Endodermal cell (in vitro differentiated cells): ENCODE data around the gene ATP8B4. TPM values are rescaled to one million over a fixed set of nuclear protein-coding genes. Genes with fewer than 3 reads are reported as not detected.

Experiments
- DNase-seq: peaks from one replicate; pipeline ENCODE4 v3.0.0-alpha.2; 2017
- H3K27ac ChIP-seq: 2 replicates; pipeline ENCODE4 v1.5.1; 2013; ENCODE audit warnings: mild to moderate bottlenecking, low read depth, low read length, moderate library complexity
- H3K27me3 ChIP-seq: 2 replicates; pipeline ENCODE4 v1.6.1; 2013; ENCODE audit warnings: mild to moderate bottlenecking, low read length, moderate library complexity; ENCODE audit not compliant: insufficient read depth, control insufficient read depth, poor library complexity, severe bottlenecking
- H3K36me3 ChIP-seq: 2 replicates; pipeline ENCODE4 v1.7.0; 2013; ENCODE audit warnings: mild to moderate bottlenecking, low read length, moderate library complexity; ENCODE audit not compliant: control insufficient read depth, insufficient read depth
- H3K4me1 ChIP-seq: one replicate; pipeline ENCODE4 v1.7.0; 2013; ENCODE audit warnings: low read length; ENCODE audit not compliant: control insufficient read depth, insufficient read depth
- H3K4me3 ChIP-seq: 2 replicates; pipeline ENCODE4 v1.5.1; 2013; ENCODE audit warnings: mild to moderate bottlenecking, low read length, moderate library complexity
- H3K9ac ChIP-seq: 2 replicates; pipeline ENCODE4 v1.6.1; 2013; ENCODE audit warnings: mild to moderate bottlenecking, low read length, moderate library complexity; ENCODE audit not compliant: poor library complexity, severe bottlenecking; ENCODE audit errors: extremely low read depth
- H3K9me3 ChIP-seq: 2 replicates; pipeline ENCODE4 v1.6.1; 2013; ENCODE audit warnings: mild to moderate bottlenecking, low read length, moderate library complexity; ENCODE audit not compliant: control insufficient read depth
- H3K27ac Mint-ChIP-seq: 2 replicates; pipeline ENCODE4 v1.8.0; 2020; ENCODE audit warnings: mixed read lengths
- H3K27me3 Mint-ChIP-seq: 2 replicates; pipeline ENCODE4 v1.8.0; 2021; ENCODE audit warnings: mild to moderate bottlenecking, mixed read lengths; ENCODE audit not compliant: insufficient read depth
- H3K36me3 Mint-ChIP-seq: 2 replicates; pipeline ENCODE4 v1.8.0; 2020; ENCODE audit warnings: low read depth, mixed read lengths
- H3K4me1 Mint-ChIP-seq: 2 replicates; pipeline ENCODE4 v1.8.0; 2020; ENCODE audit warnings: mixed read lengths
- H3K4me3 Mint-ChIP-seq: 2 replicates; pipeline ENCODE4 v1.8.0; 2020; ENCODE audit warnings: mild to moderate bottlenecking, moderate library complexity, mixed read lengths
- H3K9me3 Mint-ChIP-seq: 2 replicates; pipeline ENCODE4 v1.8.0; 2020; ENCODE audit warnings: mild to moderate bottlenecking, mixed read lengths
- CTCF ChIP-seq: fragments of 200-600 bp; sonication (generic); conservative IDR thresholded peaks from 2 replicates; pipeline ENCODE4 v1.5.0; 2021; ENCODE audit warnings: antibody characterized with exemption, mild to moderate bottlenecking
- WGBS, 2 experiments: methylation state at CpG; one replicate each; pipeline versions ENCODE4 v1.1.5 to v1.1.7; 2013; ENCODE audit warnings: missing lambda C conversion rate in 2 of 2, mixed read lengths in 1 of 2; ENCODE audit not compliant: insufficient coverage in 1 of 2, insufficient read length in 1 of 2; 5-methylcytosine and 5-hydroxymethylcytosine counted together
- total RNA-seq, 2 donors: library from RNA; stranded (reverse); fragmentation: NEBNext Ultra II Directional in 1 of 2; extraction: Animal tissue kit (Norgen Biotek cat#: 25700) in 1 of 2; gene quantifications; 2 replicates in 1 of 2; 3 replicates in 1 of 2; pipeline ENCODE4 v1.2.1, GENCODE V29; 2021

The ATP8B4 gene
- total RNA-seq, 2 donors from 2014 or later = 0.64 to 0.95 TPM

DNA sequence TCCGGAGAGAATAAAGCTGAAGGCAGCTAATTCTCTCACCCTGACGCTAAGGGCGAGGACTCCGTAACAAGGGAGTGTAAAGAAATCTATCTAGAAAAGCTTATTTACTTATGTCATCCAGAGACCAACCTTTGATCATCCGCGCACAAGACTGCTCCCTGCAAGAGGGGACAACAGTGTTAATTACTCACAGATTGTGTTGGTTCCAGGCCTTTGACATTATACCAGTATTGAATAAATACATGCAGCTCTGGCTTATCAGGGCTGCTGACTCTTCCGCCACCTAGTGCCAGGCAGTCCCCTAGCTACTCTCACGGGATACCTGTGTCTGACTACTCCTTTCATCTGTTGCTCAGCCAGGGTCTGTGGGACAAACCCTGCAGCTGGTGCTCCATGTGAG lies 286.5 kb downstream of the ATP8B4 start:
- Histone ChIP-seq H3K9me3 (peaks cover 7% of the 10 kb centered on the region), H3K27me3 (no peaks in the 10 kb centered on the region), H3K36me3 (no peaks in the 10 kb centered on the region), H3K4me1 (no peaks in the 10 kb centered on the region), H3K27ac (no peak overlapping the region), H3K4me3 (no peak overlapping the region), H3K9ac (no peak overlapping the region)
- peaks cover 14% of the 10 kb centered on the region for H3K9me3 Mint-ChIP-seq
- H3K27ac Mint-ChIP-seq = no peak overlapping the region
- peaks cover 2% of the 10 kb centered on the region for H3K4me1 Mint-ChIP-seq
- no peak overlapping the region for H3K4me3 Mint-ChIP-seq
- peak; percentile 84 for TF ChIP-seq CTCF
- no peaks in the 10 kb centered on the region for H3K27me3 Mint-ChIP-seq
- no peaks in the 10 kb centered on the region for H3K36me3 Mint-ChIP-seq
- DNase-seq = peak; percentile 85
- 70 to 77% methylated on average over 6 to 8 of the region's 8 CpGs for WGBS, 2 experiments

GRCh38 chr15:49831206-49831965 lies 287.6 kb downstream of the ATP8B4 start:
- Histone ChIP-seq H3K27ac (no peak overlapping the region), H3K4me1 (no peaks in the 10 kb centered on the region), H3K9ac (no peak overlapping the region), H3K36me3 (no peaks in the 10 kb centered on the region), H3K4me3 (no peak overlapping the region), H3K9me3 (peaks cover 7% of the 10 kb centered on the region), H3K27me3 (no peaks in the 10 kb centered on the region)
- Mint-ChIP-seq H3K27me3 (no peaks in the 10 kb centered on the region), H3K27ac (no peak overlapping the region), H3K4me1 (peaks cover 2% of the 10 kb centered on the region), H3K4me3 (no peak overlapping the region), H3K9me3 (peaks cover 10% of the 10 kb centered on the region), H3K36me3 (no peaks in the 10 kb centered on the region)
- no peak for TF ChIP-seq CTCF
- WGBS, 2 experiments = 84 to 85% methylated on average over 4 to 5 of the region's 5 CpGs
- no peak for DNase-seq

- peaks cover 7% of the 10 kb centered on the region for H3K9me3 ChIP-seq
- Mint-ChIP-seq H3K27me3 (no peaks in the 10 kb centered on the region), H3K4me1 (peaks cover 2% of the 10 kb centered on the region), H3K27ac (no peak overlapping the region), H3K36me3 (no peaks in the 10 kb centered on the region), H3K9me3 (peaks cover 5% of the 10 kb centered on the region), H3K4me3 (no peak overlapping the region)
- H3K4me3 ChIP-seq = no peak overlapping the region
- H3K36me3 ChIP-seq = no peaks in the 10 kb centered on the region
- no peak overlapping the region for H3K9ac ChIP-seq
- WGBS, 2 experiments = 75 to 92% methylated on average over 2 to 3 of the region's 3 CpGs
- H3K4me1 ChIP-seq = no peaks in the 10 kb centered on the region
- H3K27me3 ChIP-seq = no peaks in the 10 kb centered on the region
- no peak for TF ChIP-seq CTCF
- no peak overlapping the region for H3K27ac ChIP-seq
- DNase-seq = no peak
These were observed 288.6 kb downstream of the ATP8B4 start for GRCh38 chr15:49830391-49830790.
